Measurements from ENCODE around the gene SLC4A7. TPM values are rescaled to one million over a fixed set of nuclear protein-coding genes. Genes with fewer than 3 reads are reported as not detected.

SLC4A7 gene
- total RNA-seq, 4 donors from 2014 or later: 3.8 to 11.4 (median 9.9) TPM

DNA sequence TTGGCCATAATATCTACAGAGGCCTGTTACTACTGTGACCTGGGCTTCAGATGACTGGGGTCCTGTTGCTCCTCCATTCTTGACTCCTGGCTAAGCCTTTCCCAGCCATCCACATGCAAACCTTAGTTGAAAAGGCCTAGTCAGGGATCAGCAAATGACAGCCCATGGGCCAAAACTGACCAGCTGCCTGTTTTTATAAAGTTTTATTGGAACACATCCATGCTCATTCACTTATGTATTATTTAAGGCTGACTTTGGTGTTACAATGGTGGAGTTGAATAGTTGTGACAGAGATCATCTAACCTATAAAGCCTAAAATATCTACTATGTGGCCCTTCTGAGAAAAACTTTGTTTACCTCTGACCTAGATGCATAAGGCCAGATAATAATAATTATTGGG is 16.8 kb upstream of the SLC4A7 start:
- TF ChIP-seq, protein P1, sequence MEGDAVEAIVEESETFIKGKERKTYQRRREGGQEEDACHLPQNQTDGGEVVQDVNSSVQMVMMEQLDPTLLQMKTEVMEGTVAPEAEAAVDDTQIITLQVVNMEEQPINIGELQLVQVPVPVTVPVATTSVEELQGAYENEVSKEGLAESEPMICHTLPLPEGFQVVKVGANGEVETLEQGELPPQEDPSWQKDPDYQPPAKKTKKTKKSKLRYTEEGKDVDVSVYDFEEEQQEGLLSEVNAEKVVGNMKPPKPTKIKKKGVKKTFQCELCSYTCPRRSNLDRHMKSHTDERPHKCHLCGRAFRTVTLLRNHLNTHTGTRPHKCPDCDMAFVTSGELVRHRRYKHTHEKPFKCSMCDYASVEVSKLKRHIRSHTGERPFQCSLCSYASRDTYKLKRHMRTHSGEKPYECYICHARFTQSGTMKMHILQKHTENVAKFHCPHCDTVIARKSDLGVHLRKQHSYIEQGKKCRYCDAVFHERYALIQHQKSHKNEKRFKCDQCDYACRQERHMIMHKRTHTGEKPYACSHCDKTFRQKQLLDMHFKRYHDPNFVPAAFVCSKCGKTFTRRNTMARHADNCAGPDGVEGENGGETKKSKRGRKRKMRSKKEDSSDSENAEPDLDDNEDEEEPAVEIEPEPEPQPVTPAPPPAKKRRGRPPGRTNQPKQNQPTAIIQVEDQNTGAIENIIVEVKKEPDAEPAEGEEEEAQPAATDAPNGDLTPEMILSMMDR (IDR thresholded peaks at IDR 0.05): no peak
- TF ChIP-seq POLR2A (IDR thresholded peaks at IDR 0.05): no peak
- H3K4me3 ChIP-seq (ENCODE audit: low read depth, poor library complexity, severe bottlenecking): no peak overlapping the region
- intact Hi-C loops (cut with DNase I; ENCODE audit: low total_unique reads): no loop called here
- no peak for DNase-seq (ENCODE audit: low spot score in 2 of 2)

GRCh38 chr3:27500035-27500434 is 15.9 kb upstream of the SLC4A7 start:
- no peak for DNase-seq (ENCODE audit: low spot score in 2 of 2)
- intact Hi-C loops (cut with DNase I; ENCODE audit: low total_unique reads): no loop called here
- WGBS, 2 donors: 92% methylated on average over 1 of the region's 1 CpG
- no peak for TF ChIP-seq POLR2A (IDR thresholded peaks at IDR 0.05)
- TF ChIP-seq, protein P1 (IDR thresholded peaks at IDR 0.05): no peak
- no peak overlapping the region for H3K4me3 ChIP-seq (ENCODE audit: low read depth, poor library complexity, severe bottlenecking)

GRCh38 chr3:27494784-27495183 is 10.6 kb upstream of the SLC4A7 start:
- no peak for DNase-seq (ENCODE audit: low spot score in 2 of 2)
- intact Hi-C loops (cut with DNase I; ENCODE audit: low total_unique reads): no loop called here
- no peak for TF ChIP-seq POLR2A (IDR thresholded peaks at IDR 0.05)
- TF ChIP-seq, protein P1 (IDR thresholded peaks at IDR 0.05): no peak

DNA sequence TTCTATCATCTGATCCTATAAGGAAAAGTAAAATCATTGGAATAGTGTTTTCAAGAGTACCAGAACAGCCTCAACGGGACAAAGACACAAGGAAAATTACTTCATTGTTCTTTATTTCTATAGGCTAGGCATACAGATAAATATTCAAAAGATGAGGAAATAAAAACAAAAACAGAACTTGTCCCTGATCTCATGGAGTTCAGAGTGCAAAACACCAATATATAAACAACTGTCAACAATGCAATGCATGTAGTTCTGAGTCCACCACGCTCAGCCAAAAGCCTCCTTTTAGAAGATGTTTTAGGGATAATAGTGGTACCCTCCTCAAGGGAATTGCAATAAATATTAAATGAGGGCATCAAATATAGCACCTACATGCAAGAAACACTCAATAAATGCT is 4.6 kb upstream of the SLC4A7 start:
- 96 to 98% methylated on average over 2 of the region's 2 CpGs for WGBS, 2 donors
- TF ChIP-seq, protein P1 (IDR thresholded peaks at IDR 0.05): no peak
- TF ChIP-seq POLR2A (IDR thresholded peaks at IDR 0.05): no peak
- no peak for DNase-seq (ENCODE audit: low spot score in 2 of 2)
- intact Hi-C loops (cut with DNase I; ENCODE audit: low total_unique reads): no loop called here
- H3K4me3 ChIP-seq (ENCODE audit: low read depth, poor library complexity, severe bottlenecking): no peak overlapping the region

More at GRCh38 chr3:27494784-27495183, 10.6 kb upstream of the SLC4A7 start:
- H3K4me3 ChIP-seq (ENCODE audit: low read depth, poor library complexity, severe bottlenecking): no peak overlapping the region

GRCh38 chr3:27487383-27487782 is 3.2 kb upstream of the SLC4A7 start:
- H3K4me3 ChIP-seq (ENCODE audit: low read depth, poor library complexity, severe bottlenecking): no peak overlapping the region
- 40 to 54% methylated on average over 1 of the region's 1 CpG for WGBS, 2 donors
- DNase-seq (ENCODE audit: low spot score in 2 of 2): no peak
- intact Hi-C loops (cut with DNase I; ENCODE audit: low total_unique reads): no loop called here
- TF ChIP-seq, protein P1 (IDR thresholded peaks at IDR 0.05): no peak
- no peak for TF ChIP-seq POLR2A (IDR thresholded peaks at IDR 0.05)

DNA sequence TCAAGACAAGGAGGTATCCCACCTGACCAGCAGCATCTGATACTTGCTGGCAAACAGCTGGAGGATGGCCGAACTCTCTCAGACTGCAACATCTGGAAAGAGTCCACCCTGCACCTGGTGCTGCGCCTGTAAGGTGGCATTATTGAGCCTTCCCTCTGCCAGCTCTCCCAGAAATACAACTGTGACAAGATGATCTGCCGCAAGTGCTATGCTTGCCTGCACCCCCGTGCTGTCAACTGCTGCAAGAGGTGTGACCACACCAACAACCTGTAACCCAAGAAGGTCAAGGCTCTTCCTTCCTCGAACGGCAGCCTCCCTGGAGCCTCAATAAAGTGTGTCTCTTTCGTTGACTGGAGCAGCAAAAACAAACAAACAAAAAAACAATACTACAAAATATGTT is 2.2 kb upstream of the SLC4A7 start:
- intact Hi-C loops (cut with DNase I; ENCODE audit: low total_unique reads): no loop called here

More for the DNA sequence above, 2.2 kb upstream of the SLC4A7 start:
- no peak overlapping the region for H3K4me3 ChIP-seq (ENCODE audit: low read depth, poor library complexity, severe bottlenecking)
- DNase-seq (ENCODE audit: low spot score in 2 of 2): no peak
- TF ChIP-seq, protein P1 (IDR thresholded peaks at IDR 0.05): no peak
- no peak for TF ChIP-seq POLR2A (IDR thresholded peaks at IDR 0.05)
- 80 to 87% methylated on average over 7 of the region's 7 CpGs for WGBS, 2 donors

Measured in lower leg skin (tissue), 4 donors.